HUES64 (cell line): ENCODE results near the gene RNF213.

ENCODE experiments used
- H3K27ac ChIP-seq: 2 replicates; pipeline ENCODE4 v1.7.0; 2013; ENCODE audit warnings: low read depth, low read length, inconsistent platforms
- H3K27me3 ChIP-seq: 2 replicates; pipeline ENCODE4 v1.6.1; 2013; ENCODE audit warnings: mild to moderate bottlenecking, low read length; ENCODE audit not compliant: insufficient read depth
- H3K36me3 ChIP-seq: 2 replicates; pipeline ENCODE4 v1.6.1; 2013; ENCODE audit warnings: mild to moderate bottlenecking, low read length; ENCODE audit not compliant: insufficient read depth
- H3K4me1 ChIP-seq: 2 replicates; pipeline ENCODE4 v1.6.1; 2013; ENCODE audit warnings: mild to moderate bottlenecking, low read length, moderate library complexity; ENCODE audit not compliant: insufficient read depth
- H3K4me3 ChIP-seq: 2 replicates; pipeline ENCODE4 v1.5.1; 2013; ENCODE audit warnings: mild to moderate bottlenecking, low read length, moderate library complexity
- H3K9ac ChIP-seq: 2 replicates; pipeline ENCODE4 v1.6.1; 2013; ENCODE audit warnings: mild to moderate bottlenecking, low read depth, low read length
- H3K9me3 ChIP-seq: 2 replicates; pipeline ENCODE4 v1.6.1; 2013; ENCODE audit warnings: low read depth, low read length; ENCODE audit not compliant: insufficient read depth
- WGBS: fragments of 150-250, 120-280 bp; methylation state at CpG from one replicate; pipeline ENCODE4 v1.1.7; 2013; ENCODE audit warnings: missing lambda C conversion rate; 5-methylcytosine and 5-hydroxymethylcytosine counted together

Gene RNF213

GRCh38 chr17:80356231-80356856, 95.7 kb downstream of the RNF213 start:
- WGBS = 95% methylated on average over 24 of the region's 24 CpGs
- Histone ChIP-seq H3K4me3 (no peak overlapping the region), H3K27me3 (no peaks in the 10 kb centered on the region), H3K36me3 (peaks cover 76% of the 10 kb centered on the region), H3K4me1 (no peaks in the 10 kb centered on the region), H3K9me3 (no peaks in the 10 kb centered on the region), H3K27ac (no peak overlapping the region), H3K9ac (no peak overlapping the region)

DNA sequence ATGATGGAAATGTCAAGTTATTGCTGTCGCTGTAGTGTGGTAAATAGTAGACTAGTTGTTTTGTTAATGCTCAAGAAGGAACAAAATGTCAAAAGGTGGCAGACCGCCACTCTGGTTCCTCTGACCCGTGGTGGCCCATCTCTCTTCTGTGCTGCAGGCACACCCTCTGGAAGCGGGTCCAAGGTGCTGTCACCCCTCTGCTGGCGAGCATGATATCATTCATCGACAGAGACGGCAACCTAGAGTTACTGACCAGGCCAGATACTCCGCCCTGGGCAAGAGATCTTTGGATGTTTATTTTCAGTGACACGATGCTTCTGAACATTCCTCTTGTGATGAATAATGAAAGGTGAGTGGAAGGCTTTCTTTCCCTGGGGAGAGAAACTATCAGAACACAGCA, 97.5 kb downstream of the RNF213 start:
- no peaks in the 10 kb centered on the region for H3K27me3 ChIP-seq
- H3K36me3 ChIP-seq = peaks cover 75% of the 10 kb centered on the region
- no peak overlapping the region for H3K4me3 ChIP-seq
- H3K9me3 ChIP-seq = no peaks in the 10 kb centered on the region
- WGBS = 96% methylated on average over 9 of the region's 9 CpGs
- no peaks in the 10 kb centered on the region for H3K4me1 ChIP-seq
- no peak overlapping the region for H3K9ac ChIP-seq
- no peak overlapping the region for H3K27ac ChIP-seq

DNA sequence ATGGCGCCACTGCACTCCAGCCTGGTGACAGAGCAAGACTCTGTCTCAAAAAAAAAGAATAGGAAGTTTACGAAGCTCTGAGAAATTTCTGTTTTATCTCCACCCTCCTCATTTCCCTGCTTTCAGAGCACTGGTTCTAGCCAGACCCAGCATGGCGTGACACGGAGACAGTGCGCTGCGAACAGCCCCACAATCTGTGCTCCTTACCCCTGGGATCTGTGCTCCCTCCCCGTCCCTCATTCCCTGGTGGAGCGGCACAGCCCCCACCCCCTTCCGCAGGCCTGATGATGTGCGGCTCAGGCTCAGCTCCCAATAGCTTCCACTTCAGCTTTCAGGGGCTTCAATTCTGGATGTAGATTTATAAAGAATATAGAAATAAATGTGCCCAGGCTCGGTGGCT, 98.2 kb downstream of the RNF213 start:
- 96% methylated on average over 11 of the region's 11 CpGs for WGBS
- Histone ChIP-seq H3K27ac (no peak overlapping the region), H3K4me3 (no peak overlapping the region), H3K4me1 (no peaks in the 10 kb centered on the region), H3K27me3 (no peaks in the 10 kb centered on the region), H3K9me3 (no peaks in the 10 kb centered on the region), H3K9ac (no peak overlapping the region), H3K36me3 (peaks cover 75% of the 10 kb centered on the region)

DNA sequence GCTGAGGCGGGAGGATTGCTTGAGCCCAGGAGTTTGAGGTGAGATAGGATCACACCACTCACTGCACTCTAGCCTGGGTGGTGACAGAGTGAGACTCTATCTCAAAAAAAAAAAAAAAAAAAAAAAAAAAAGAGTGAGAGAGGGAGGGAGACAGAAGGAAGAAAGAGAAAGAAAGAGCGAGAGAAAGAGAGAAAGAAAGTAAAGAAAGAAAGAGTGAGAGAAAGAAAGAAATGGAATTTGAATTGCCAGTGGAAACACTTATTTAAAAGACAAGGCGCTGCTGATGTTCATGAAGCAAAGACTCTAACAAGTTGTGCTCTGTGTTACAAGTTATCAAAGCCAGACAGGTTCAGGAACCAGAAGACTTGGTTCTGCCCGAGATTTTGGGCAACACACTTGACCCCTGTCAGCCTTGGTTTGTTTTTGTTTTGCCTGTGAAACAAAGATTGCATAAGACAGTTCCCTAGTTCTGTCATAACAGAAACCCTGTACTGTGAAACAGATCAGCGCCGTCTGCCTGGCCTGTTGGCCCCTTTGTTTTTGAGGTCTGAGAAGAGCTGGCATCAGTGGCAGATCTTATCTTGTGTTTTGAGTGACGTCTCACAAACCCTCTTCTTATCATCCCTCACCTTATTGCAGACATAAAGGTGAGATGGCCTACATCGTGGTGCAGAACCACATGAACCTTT, 98.9 kb downstream of the RNF213 start:
- H3K27me3 ChIP-seq = no peaks in the 10 kb centered on the region
- WGBS = 94% methylated on average over 8 of the region's 8 CpGs
- H3K27ac ChIP-seq = no peak overlapping the region
- H3K9ac ChIP-seq = no peak overlapping the region
- no peak overlapping the region for H3K4me3 ChIP-seq
- H3K9me3 ChIP-seq = no peaks in the 10 kb centered on the region
- H3K36me3 ChIP-seq = peaks cover 71% of the 10 kb centered on the region
- H3K4me1 ChIP-seq = no peaks in the 10 kb centered on the region

DNA sequence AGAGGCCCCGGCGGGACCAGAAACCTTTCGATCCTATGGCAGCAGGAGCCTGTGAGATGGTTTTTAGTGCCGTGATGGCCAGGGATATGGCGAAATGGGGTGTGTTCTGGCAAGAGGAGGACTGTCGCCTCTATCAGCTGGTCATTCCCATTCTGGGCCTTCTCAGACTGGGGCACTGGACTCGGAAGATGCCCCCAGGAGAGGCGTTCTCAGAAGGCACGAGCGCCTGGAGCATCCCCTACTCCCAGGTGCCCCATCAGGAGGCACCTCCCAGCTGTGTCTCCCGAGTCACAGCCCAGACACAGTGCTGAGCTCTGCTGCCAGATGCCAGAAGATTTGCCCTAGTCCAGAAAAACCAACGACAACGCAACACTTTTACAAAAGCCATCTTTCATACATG, 99.7 kb downstream of the RNF213 start:
- H3K36me3 ChIP-seq = peaks cover 74% of the 10 kb centered on the region
- H3K4me3 ChIP-seq = no peak overlapping the region
- 95% methylated on average over 13 of the region's 13 CpGs for WGBS

GRCh38 chr17:80361495-80362220, 101.0 kb downstream of the RNF213 start:
- no peaks in the 10 kb centered on the region for H3K9me3 ChIP-seq
- H3K36me3 ChIP-seq = peaks cover 86% of the 10 kb centered on the region
- H3K27me3 ChIP-seq = no peaks in the 10 kb centered on the region
- no peaks in the 10 kb centered on the region for H3K4me1 ChIP-seq
- no peak overlapping the region for H3K4me3 ChIP-seq
- H3K9ac ChIP-seq = no peak overlapping the region
- WGBS = 95% methylated on average over 17 of the region's 18 CpGs
- no peak overlapping the region for H3K27ac ChIP-seq

More for the DNA sequence above, 99.7 kb downstream of the RNF213 start:
- no peak overlapping the region for H3K9ac ChIP-seq
- H3K9me3 ChIP-seq = no peaks in the 10 kb centered on the region
- H3K27ac ChIP-seq = no peak overlapping the region
- no peaks in the 10 kb centered on the region for H3K4me1 ChIP-seq
- H3K27me3 ChIP-seq = no peaks in the 10 kb centered on the region

GRCh38 chr17:80362428-80363119, 101.9 kb downstream of the RNF213 start:
- peaks cover 87% of the 10 kb centered on the region for H3K36me3 ChIP-seq

GRCh38 chr17:80363120-80363515, 102.5 kb downstream of the RNF213 start:
- WGBS = 95% methylated on average over 12 of the region's 12 CpGs
- H3K9ac ChIP-seq = no peak overlapping the region
- H3K27me3 ChIP-seq = no peaks in the 10 kb centered on the region
- no peak overlapping the region for H3K4me3 ChIP-seq
- H3K4me1 ChIP-seq = no peaks in the 10 kb centered on the region
- H3K27ac ChIP-seq = no peak overlapping the region
- no peaks in the 10 kb centered on the region for H3K9me3 ChIP-seq
- peaks cover 88% of the 10 kb centered on the region for H3K36me3 ChIP-seq

More at GRCh38 chr17:80362428-80363119, 101.9 kb downstream of the RNF213 start:
- H3K4me3 ChIP-seq = no peak overlapping the region
- H3K27ac ChIP-seq = no peak overlapping the region
- no peaks in the 10 kb centered on the region for H3K4me1 ChIP-seq
- H3K9me3 ChIP-seq = no peaks in the 10 kb centered on the region
- H3K9ac ChIP-seq = no peak overlapping the region
- H3K27me3 ChIP-seq = no peaks in the 10 kb centered on the region
- WGBS = 94% methylated on average over 18 of the region's 18 CpGs

GRCh38 chr17:80363518-80364090, 103.0 kb downstream of the RNF213 start:
- Histone ChIP-seq H3K4me1 (no peaks in the 10 kb centered on the region), H3K36me3 (peaks cover 87% of the 10 kb centered on the region), H3K27me3 (no peaks in the 10 kb centered on the region), H3K27ac (no peak overlapping the region), H3K9ac (no peak overlapping the region), H3K4me3 (no peak overlapping the region), H3K9me3 (no peaks in the 10 kb centered on the region)
- 96% methylated on average over 28 of the region's 28 CpGs for WGBS

DNA sequence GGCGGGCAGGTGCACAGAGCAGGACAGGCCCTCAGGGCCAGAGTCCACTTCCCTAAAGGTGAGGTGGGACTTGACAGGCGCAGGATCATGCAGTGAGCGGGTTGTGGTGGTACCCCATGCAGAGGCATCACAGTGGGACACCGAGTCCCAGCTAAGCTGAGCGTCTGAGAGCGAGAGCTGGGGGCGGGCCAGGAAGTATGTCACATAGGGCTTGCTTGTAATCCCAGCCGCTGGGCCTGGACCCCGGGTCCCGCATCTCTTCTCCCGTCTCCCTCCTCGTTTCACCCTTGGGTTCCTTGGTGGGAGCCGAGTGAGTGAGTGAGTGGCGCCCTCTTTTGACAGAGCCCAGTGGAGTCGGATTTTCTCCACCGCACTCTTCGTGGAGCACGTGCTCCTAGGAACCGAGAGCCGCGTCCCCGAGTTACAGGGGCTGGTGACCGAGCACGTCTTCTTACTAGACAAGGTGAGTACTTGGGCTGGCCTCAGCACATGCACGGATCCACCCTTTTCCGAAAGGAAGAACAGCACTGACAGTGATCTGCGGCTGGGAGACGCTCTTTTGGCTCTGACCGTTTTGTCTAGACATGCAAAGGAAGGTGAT, 103.5 kb downstream of the RNF213 start:
- no peaks in the 10 kb centered on the region for H3K27me3 ChIP-seq
- WGBS = 87% methylated on average over 29 of the region's 29 CpGs
- no peak overlapping the region for H3K4me3 ChIP-seq
- no peaks in the 10 kb centered on the region for H3K4me1 ChIP-seq
- no peak overlapping the region for H3K9ac ChIP-seq
- no peaks in the 10 kb centered on the region for H3K9me3 ChIP-seq
- H3K36me3 ChIP-seq = peaks cover 87% of the 10 kb centered on the region
- H3K27ac ChIP-seq = no peak overlapping the region
